HepG2 (cell line): Measurements from ENCODE around the gene SYCP2L. TPM values are rescaled to one million over a fixed set of nuclear protein-coding genes. Genes with fewer than 3 reads are reported as not detected.

Experiments used
- ARID5B ChIP-seq: IDR thresholded peaks from 2 replicates; pipeline ENCODE4 v1.4.0; 2020; ENCODE audit warnings: mild to moderate bottlenecking, missing genetic modification reagents
- CC2D1A ChIP-seq: sonication (generic); formaldehyde crosslinking; IDR thresholded peaks from 2 replicates; pipeline ENCODE4 v1.8.1; 2023; ENCODE audit warnings: mild to moderate bottlenecking, missing genetic modification reagents
- CENPT ChIP-seq: sonication (generic); formaldehyde crosslinking; IDR thresholded peaks from 2 replicates; pipeline ENCODE4 v1.8.0; 2022; ENCODE audit warnings: low read depth, mild to moderate bottlenecking, moderate library complexity, missing genetic modification reagents
- E2F5 ChIP-seq: sonication (generic); formaldehyde crosslinking; conservative IDR thresholded peaks from 2 replicates; pipeline ENCODE4 v1.4.0; 2020; ENCODE audit warnings: missing genetic modification reagents
- EEA1 ChIP-seq: sonication (generic); formaldehyde crosslinking; IDR thresholded peaks from 2 replicates; pipeline ENCODE4 v1.5.1; 2020; ENCODE audit warnings: mild to moderate bottlenecking, missing genetic modification reagents, borderline replicate concordance
- ELF3 ChIP-seq: IDR thresholded peaks from 2 replicates; pipeline ENCODE4 v1.6.1; 2016; ENCODE audit warnings: missing genetic modification reagents, missing compliant biosample characterization
- ETV5 ChIP-seq: IDR thresholded peaks from 2 replicates; pipeline ENCODE4 v1.6.1; 2018; ENCODE audit warnings: missing biosample characterization, missing genetic modification reagents, inconsistent platforms, borderline replicate concordance
- GTF3A ChIP-seq: sonication (generic); formaldehyde crosslinking; conservative IDR thresholded peaks from 2 replicates; pipeline ENCODE4 v1.4.0; 2020; ENCODE audit warnings: mild to moderate bottlenecking, missing genetic modification reagents
- MED13 ChIP-seq: sonication (generic); formaldehyde crosslinking; IDR thresholded peaks from 2 replicates; pipeline ENCODE4 v1.5.0; 2020; ENCODE audit warnings: missing genetic modification reagents
- MNT ChIP-seq: fragments of 450-650 bp; IDR thresholded peaks from 2 replicates; pipeline ENCODE4 v1.6.1; 2016
- MXD1 ChIP-seq: sonication (generic); formaldehyde crosslinking; IDR thresholded peaks from 2 replicates; pipeline ENCODE4 v1.4.0; 2020; ENCODE audit warnings: mild to moderate bottlenecking, missing genetic modification reagents
- MYC ChIP-seq: sonication (generic); formaldehyde crosslinking; IDR thresholded peaks from 2 replicates; pipeline ENCODE4 v1.9.0; 2021; ENCODE audit warnings: missing genetic modification reagents, borderline replicate concordance
- RFX3 ChIP-seq: IDR thresholded peaks from 2 replicates; pipeline ENCODE4 v1.6.1; 2016; ENCODE audit warnings: missing biosample characterization, missing genetic modification reagents
- SRSF4 ChIP-seq: fragments of 200-400 bp; formaldehyde crosslinking; IDR thresholded peaks from one replicate; pipeline ENCODE4 v1.6.1; 2018; ENCODE audit warnings: mild to moderate bottlenecking, low read depth, low read length, moderate library complexity; ENCODE audit not compliant: poor library complexity, severe bottlenecking
- ZBTB39 ChIP-seq: sonication (generic); formaldehyde crosslinking; IDR thresholded peaks from 2 replicates; pipeline ENCODE4 v1.5.0; 2020; ENCODE audit warnings: missing genetic modification reagents
- ZNF138 ChIP-seq: sonication (generic); formaldehyde crosslinking; IDR thresholded peaks from 2 replicates; pipeline ENCODE4 v1.5.0; 2020; ENCODE audit warnings: mild to moderate bottlenecking, low read depth, missing genetic modification reagents
- ZNF317 ChIP-seq: sonication (generic); formaldehyde crosslinking; IDR thresholded peaks from 2 replicates; pipeline ENCODE4 v1.5.0; 2020; ENCODE audit warnings: mild to moderate bottlenecking, missing genetic modification reagents
- ZNF484 ChIP-seq: sonication (generic); formaldehyde crosslinking; IDR thresholded peaks from 2 replicates; pipeline ENCODE4 v1.5.1; 2020; ENCODE audit warnings: mild to moderate bottlenecking, low read depth, missing genetic modification reagents, borderline replicate concordance
- ZNF556 ChIP-seq: sonication (generic); formaldehyde crosslinking; IDR thresholded peaks from 2 replicates; pipeline ENCODE4 v1.4.0; 2020; ENCODE audit warnings: mild to moderate bottlenecking, missing genetic modification reagents, borderline replicate concordance
- ZNF607 ChIP-seq: sonication (generic); formaldehyde crosslinking; IDR thresholded peaks from 2 replicates; pipeline ENCODE4 v1.5.1; 2020; ENCODE audit warnings: missing genetic modification reagents, mild to moderate bottlenecking, borderline replicate concordance
- ZNF781 ChIP-seq: sonication (generic); formaldehyde crosslinking; IDR thresholded peaks from 2 replicates; pipeline ENCODE4 v1.5.1; 2020; ENCODE audit warnings: borderline replicate concordance, mild to moderate bottlenecking, missing genetic modification reagents; ENCODE audit errors: not compliant biosample characterization
- polyA plus RNA-seq, 8 experiments: library from polyadenylated mRNA; depleted of rRNA in 3 of 8; stranded (reverse) in 7 of 8; unstranded in 1 of 8; fragments of >200 nt; fragmentation: Illumina TruSeq in 4 of 8; extraction: Trizol in 4 of 8; gene quantifications; 2 replicates each; pipeline versions ENCODE4 v1.2.1 to v1.2.3, GENCODE V29; 2011 to 2016; ENCODE audit warnings: low read depth in 4 of 8, missing spikeins in 1 of 8, mixed read lengths in 1 of 8; ENCODE audit not compliant: insufficient read depth in 1 of 8
- total RNA-seq, 5 experiments: library from RNA; depleted of rRNA; stranded (reverse); fragments of >200 nt; fragmentation: Illumina TruSeq; extraction: Trizol; gene quantifications; 2 replicates each; pipeline ENCODE4 v1.2.3, GENCODE V29; 2016; ENCODE audit warnings: low read depth in 1 of 5

The SYCP2L gene
- total and polyA plus RNA-seq, 2 of the 13 experiments (the other 11 are each of a cell fraction or from before 2014, with no cell fraction given), result 0.22 to 0.54 TPM

- TF ChIP-seq MED13 (CRISPR knock-in tag) (no peak), GTF3A (CRISPR knock-in tag) (no peak), SRSF4 (no peak), MXD1 (no peak), RFX3 (CRISPR knock-in tag) (no peak), ZBTB39 (CRISPR knock-in tag) (no peak), EEA1 (no peak), ZNF607 (CRISPR knock-in tag) (no peak), E2F5 (CRISPR knock-in tag) (no peak), ZNF556 (CRISPR knock-in tag) (peak; percentile 45; the same call in 1 of the 2 replicates), MYC (CRISPR knock-in tag) (peak; percentile 51; the same call in 1 of the 2 replicates), CC2D1A (CRISPR knock-in tag) (no peak), ELF3 (peak; percentile 75), ETV5 (peak; percentile 91), CENPT (CRISPR knock-in tag) (no peak), ZNF781 (CRISPR knock-in tag) (no peak), ZNF484 (CRISPR knock-in tag) (no peak), ARID5B (peak; percentile 97), ZNF317 (CRISPR knock-in tag) (0 out of 2 replicates have a peak, but pooled peaks have one; percentile 70), ZNF138 (no peak), MNT (no peak)
These were observed 70.6 kb downstream of the SYCP2L start (continued) for GRCh38 chr6:10957414-10957886.
